Measurements from ENCODE around the gene PROSER3.

GRCh38 chr19:35722461-35722860 is 35.5 kb upstream of the PROSER3 start:
- TF ChIP-seq CTCF (IDR thresholded peaks at IDR 0.05) (no peak), POLR2A (IDR thresholded peaks at IDR 0.05) (no peak)

Measured in body of pancreas (tissue), 4 donors.